ENCODE results near the gene CAMTA1. TPM values are rescaled to one million over a fixed set of nuclear protein-coding genes. Genes with fewer than 3 reads are reported as not detected.

Gene CAMTA1
- total RNA-seq, 2 donors from 2014 or later: 36.7 to 51.9 TPM

DNA sequence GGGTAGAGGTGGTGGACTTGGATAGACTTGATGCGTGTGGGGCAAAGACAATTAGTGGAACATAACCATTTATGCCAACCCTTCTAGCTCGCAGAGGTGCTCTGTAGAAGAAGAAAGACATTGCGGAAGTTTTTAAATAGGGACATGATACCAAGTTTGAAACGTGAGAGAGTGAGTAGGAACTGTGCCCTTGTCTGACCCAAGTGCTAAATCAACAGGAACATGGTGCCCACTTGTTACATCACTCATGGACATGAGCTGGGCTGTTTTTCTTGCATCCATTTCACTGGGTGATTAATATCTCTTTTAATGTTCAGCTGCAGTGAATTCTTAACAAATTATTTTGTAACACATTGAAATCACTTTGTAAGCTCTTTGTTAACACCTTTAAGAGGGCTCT is 577.7 kb downstream of the CAMTA1 start:
- ATAC-seq (replicated peaks): no peak
- Mint-ChIP-seq H3K4me1 (no peaks in the 10 kb centered on the region), H3K27ac (no peak overlapping the region), H3K36me3 (ENCODE audit: low read depth) (no peaks in the 10 kb centered on the region), H3K4me3 (no peak overlapping the region), H3K9me3 (no peaks in the 10 kb centered on the region), H3K27me3 (no peaks in the 10 kb centered on the region)

DNA sequence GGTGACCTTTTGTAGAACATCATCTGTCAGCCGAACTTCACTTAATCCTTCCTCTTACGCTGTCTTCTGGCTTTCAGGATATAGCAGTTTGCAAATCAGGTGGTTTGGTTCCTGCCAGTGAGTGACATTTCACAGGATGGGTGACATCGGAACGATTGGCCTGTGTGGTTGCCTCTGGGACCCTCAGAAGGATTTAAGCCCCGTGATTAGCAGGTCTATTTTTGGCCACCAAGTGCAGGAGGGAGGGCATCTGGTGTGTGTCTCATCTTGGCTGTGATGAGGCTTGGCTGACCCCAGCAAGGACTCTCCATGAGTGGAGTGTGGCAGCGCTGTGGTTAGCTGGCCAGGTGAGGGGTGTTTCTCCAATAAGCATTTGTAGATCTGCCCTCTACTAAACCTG is 578.2 kb downstream of the CAMTA1 start:
- Mint-ChIP-seq H3K27me3 (no peaks in the 10 kb centered on the region), H3K27ac (no peak overlapping the region), H3K4me3 (no peak overlapping the region), H3K4me1 (no peaks in the 10 kb centered on the region), H3K36me3 (ENCODE audit: low read depth) (no peaks in the 10 kb centered on the region), H3K9me3 (no peaks in the 10 kb centered on the region)
- ATAC-seq (replicated peaks): no peak

DNA sequence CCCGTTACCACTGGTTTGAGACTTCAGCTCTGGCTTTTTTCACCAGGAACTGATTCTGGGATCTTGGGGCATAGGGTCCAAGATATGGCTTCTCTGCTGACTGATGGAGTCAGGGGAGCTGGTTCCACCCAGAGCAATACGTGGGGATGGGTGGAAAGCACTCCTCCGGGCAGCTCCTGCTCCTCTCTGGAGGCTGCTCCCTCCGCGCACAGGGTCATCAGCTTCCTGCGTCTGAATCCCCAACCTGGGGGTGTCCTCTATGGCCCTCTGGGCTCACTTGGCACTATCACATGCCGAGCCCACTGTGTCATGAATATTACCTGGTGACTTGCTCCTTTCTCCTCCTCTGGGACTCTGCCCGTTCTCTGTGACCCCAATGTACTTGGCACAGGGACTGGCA is 580.5 kb downstream of the CAMTA1 start:
- Mint-ChIP-seq H3K36me3 (ENCODE audit: low read depth) (no peaks in the 10 kb centered on the region), H3K4me3 (no peak overlapping the region), H3K27me3 (no peaks in the 10 kb centered on the region), H3K4me1 (no peaks in the 10 kb centered on the region), H3K27ac (no peak overlapping the region), H3K9me3 (no peaks in the 10 kb centered on the region)
- no peak for ATAC-seq (replicated peaks)

DNA sequence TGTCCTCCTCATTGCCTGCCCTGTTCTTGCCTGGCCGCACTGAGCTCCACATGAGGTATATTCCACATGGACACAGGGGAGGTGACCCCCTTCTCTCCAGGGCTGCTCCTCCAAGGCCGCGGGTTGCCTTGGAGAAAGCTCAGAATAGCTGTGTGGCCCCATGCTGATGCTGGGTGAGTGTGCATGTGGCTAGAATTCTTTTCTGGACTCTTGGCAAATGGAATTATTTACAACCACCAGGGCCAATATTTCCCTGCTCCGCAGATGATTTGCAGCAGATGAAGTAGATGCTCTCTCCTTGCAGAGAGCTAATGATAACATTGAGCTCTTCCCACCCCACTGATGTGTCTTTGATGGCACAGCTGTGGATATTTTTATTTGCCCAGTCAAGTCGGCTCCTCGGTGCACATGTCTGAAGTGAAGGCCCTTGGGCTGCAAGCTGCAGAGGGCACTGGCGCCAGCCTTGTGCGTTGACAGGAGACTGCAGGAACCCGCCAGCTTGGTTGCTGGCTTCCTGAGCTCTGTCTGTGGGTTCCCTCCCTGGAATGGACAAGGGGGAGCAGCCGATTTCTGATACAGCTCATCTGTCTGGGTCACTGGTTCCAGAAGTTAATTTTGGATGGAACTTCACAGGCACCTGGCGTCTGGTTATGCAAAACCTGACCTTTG is 581.2 kb downstream of the CAMTA1 start:
- H3K4me3 Mint-ChIP-seq: no peak overlapping the region
- H3K9me3 Mint-ChIP-seq: no peaks in the 10 kb centered on the region
- no peak for ATAC-seq (replicated peaks)
- no peaks in the 10 kb centered on the region for H3K4me1 Mint-ChIP-seq
- H3K27me3 Mint-ChIP-seq: no peaks in the 10 kb centered on the region
- H3K27ac Mint-ChIP-seq: no peak overlapping the region
- no peaks in the 10 kb centered on the region for H3K36me3 Mint-ChIP-seq (ENCODE audit: low read depth)

DNA sequence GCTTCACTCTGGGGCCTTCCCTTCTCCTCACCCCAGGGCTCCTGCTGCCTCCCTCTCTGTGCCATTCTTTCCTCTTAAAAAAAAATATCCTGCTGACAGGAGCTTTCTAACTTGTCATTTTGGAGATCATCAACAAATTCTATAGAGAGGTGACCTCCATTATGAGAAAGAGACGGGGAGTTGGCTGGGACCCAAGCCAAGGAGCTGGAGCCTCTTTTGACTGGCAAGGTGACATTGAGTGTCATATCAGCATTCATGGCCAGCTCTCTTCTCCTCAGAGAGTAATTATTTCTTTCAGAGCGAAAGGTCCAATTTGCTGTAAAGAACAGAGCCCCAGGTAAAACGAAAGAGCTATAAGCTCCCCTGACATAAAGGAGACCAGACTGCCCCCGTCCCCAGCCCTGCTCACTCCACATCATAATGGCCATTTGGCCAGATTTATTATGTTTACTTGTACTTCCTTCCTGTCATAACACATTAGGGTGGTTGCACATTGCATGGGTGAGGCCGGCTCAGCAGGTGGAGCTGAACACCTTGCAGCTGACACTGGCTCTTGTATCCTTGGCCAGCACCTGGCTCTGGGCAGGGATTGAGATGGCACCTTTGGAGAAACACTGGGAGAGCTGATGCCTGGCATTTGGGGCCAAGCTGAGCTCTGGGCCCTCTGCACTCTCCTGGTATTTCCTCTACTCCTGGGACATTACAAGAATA is 581.9 kb downstream of the CAMTA1 start:
- Mint-ChIP-seq H3K27me3 (no peaks in the 10 kb centered on the region), H3K4me1 (no peaks in the 10 kb centered on the region), H3K27ac (no peak overlapping the region), H3K4me3 (no peak overlapping the region), H3K9me3 (no peaks in the 10 kb centered on the region), H3K36me3 (ENCODE audit: low read depth) (no peaks in the 10 kb centered on the region)
- ATAC-seq (replicated peaks): no peak

DNA sequence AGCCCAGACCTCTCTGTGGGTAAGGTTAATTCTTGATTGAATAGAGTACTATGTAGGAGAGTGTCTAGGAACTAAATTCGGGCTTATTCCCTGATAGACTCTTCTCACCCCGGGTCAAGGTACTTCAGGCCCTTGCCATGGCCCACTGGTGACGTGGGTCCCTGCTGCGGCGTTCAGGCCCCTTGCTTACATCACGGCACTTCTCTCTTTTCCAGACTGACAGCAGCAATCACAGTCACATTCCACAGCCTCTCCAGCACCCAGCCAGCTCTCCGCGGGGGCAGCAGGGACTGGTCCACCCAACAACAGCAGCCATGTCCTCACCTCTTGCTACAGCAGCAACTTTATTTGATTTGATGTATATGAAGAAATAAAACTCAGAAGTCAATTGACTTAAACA is 584.6 kb downstream of the CAMTA1 start:
- Mint-ChIP-seq H3K36me3 (ENCODE audit: low read depth) (no peaks in the 10 kb centered on the region), H3K9me3 (no peaks in the 10 kb centered on the region), H3K4me1 (no peaks in the 10 kb centered on the region), H3K4me3 (no peak overlapping the region), H3K27ac (no peak overlapping the region), H3K27me3 (peaks cover 5% of the 10 kb centered on the region)
- ATAC-seq (replicated peaks): no peak

DNA sequence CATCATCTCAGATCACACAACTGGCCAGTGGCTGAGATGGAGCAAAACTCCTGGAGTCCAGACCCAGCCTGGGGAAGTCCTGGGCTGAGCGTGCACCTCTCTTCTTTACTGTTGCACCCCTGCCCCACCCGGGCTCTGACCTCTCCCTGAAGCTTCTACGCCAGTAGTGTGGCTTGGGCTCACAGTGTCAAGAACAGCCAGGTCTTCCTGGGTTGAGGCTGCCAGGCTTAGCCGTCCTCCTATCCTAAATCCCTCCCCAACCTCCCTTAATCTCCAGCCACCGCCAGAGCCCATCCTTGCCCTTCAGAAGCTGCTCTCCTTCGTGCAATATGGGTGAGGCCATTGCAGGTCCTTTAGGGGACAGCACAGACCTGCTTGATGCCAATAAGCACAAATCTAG is 586.7 kb downstream of the CAMTA1 start:
- H3K27ac Mint-ChIP-seq: no peak overlapping the region
- no peaks in the 10 kb centered on the region for H3K36me3 Mint-ChIP-seq (ENCODE audit: low read depth)
- H3K4me3 Mint-ChIP-seq: no peak overlapping the region
- ATAC-seq (replicated peaks): no peak
- no peaks in the 10 kb centered on the region for H3K9me3 Mint-ChIP-seq
- peaks cover 9% of the 10 kb centered on the region for H3K27me3 Mint-ChIP-seq
- H3K4me1 Mint-ChIP-seq: no peaks in the 10 kb centered on the region

DNA sequence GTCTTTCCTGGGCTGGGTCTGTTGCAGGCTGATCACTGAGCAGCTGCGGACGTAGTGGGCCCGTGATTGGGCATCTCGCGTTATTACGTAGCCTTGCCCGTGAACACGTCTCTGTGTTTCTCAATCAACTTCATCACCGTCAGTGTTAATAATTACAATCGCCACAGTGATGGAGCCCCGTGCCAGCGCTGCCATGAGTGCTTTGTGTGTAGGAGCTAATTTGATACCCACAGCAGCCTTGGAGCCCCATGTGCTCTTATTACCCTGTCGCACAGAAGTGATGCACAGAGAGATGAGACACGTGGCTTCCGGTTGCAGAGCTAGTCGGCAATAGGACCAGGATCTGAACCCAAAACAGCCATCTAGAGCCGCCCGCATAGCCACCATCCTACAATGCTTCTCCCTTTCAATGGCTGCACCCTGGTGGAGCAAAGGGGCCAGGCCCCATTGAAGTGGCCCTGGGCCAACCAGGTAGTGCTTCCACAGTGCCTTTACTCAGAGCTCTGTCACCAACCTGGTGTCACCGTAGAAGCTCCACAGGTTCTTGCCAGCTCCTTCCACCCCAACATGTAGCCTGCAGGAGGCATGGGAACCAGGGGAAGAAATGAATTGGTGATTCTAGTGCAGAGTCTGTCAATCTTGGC is 587.3 kb downstream of the CAMTA1 start:
- Mint-ChIP-seq H3K4me3 (no peak overlapping the region), H3K4me1 (no peaks in the 10 kb centered on the region), H3K27ac (no peak overlapping the region), H3K27me3 (peaks cover 9% of the 10 kb centered on the region), H3K36me3 (ENCODE audit: low read depth) (no peaks in the 10 kb centered on the region), H3K9me3 (no peaks in the 10 kb centered on the region)
- ATAC-seq (replicated peaks): no peak

DNA sequence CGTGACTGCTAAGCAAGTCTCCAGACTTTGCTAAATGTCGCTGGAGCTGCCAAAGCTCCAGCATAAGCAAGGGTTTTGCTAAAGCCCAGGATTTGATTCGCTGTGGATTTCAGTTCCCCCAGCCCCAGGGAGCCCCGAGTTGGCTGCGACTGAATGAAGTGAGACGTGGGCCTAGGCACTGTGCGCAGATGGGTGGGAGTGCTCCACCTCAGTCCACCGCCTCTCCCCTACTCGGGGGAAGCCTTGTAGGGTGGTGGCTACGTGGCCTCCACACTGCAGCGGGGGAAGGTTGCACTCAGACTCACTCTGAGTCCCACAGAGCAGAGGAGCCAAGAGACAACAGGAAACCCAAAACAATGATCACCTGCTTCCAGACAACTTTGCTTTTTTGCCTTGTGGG is 588.0 kb downstream of the CAMTA1 start:
- H3K9me3 Mint-ChIP-seq: no peaks in the 10 kb centered on the region
- H3K4me3 Mint-ChIP-seq: no peak overlapping the region
- no peaks in the 10 kb centered on the region for H3K4me1 Mint-ChIP-seq
- no peak overlapping the region for H3K27ac Mint-ChIP-seq
- no peaks in the 10 kb centered on the region for H3K36me3 Mint-ChIP-seq (ENCODE audit: low read depth)
- ATAC-seq (replicated peaks): no peak
- H3K27me3 Mint-ChIP-seq: peaks cover 12% of the 10 kb centered on the region

DNA sequence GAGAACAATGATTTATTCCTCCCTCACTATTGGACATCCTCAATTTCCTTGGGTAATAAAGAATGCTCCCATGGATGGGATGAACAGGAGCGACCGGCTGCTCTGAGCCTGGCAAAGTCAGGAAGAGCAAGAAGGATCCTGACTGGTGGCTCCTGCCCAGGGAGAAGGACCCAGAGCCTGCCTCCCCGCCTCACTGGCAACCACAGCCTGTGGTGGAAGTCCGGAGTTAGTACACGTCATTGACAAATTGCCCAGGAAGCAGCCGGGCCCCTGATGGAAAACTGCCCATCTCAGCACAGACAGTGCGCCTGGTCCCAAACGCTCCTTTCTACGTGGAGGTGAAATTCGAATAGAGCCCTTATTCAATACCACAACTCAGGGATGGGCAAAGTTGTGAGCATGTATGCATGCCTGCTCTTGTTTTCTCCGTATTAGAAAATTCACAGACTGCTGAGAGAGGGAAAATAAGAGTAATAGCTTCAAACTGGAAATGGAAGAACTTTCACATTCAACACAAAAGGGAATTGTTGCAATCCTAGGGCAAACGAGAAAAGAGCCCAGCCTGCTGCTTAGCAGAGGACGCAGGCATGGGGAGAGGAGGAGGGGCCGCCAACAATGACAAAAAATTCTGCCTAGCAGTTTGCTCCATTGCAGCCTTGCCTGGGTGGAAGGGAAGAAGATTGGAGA is 588.8 kb downstream of the CAMTA1 start:
- no peaks in the 10 kb centered on the region for H3K9me3 Mint-ChIP-seq
- H3K4me3 Mint-ChIP-seq: no peak overlapping the region
- no peaks in the 10 kb centered on the region for H3K4me1 Mint-ChIP-seq
- no peaks in the 10 kb centered on the region for H3K36me3 Mint-ChIP-seq (ENCODE audit: low read depth)
- H3K27ac Mint-ChIP-seq: no peak overlapping the region
- H3K27me3 Mint-ChIP-seq: peaks cover 14% of the 10 kb centered on the region
- ATAC-seq (replicated peaks): no peak

DNA sequence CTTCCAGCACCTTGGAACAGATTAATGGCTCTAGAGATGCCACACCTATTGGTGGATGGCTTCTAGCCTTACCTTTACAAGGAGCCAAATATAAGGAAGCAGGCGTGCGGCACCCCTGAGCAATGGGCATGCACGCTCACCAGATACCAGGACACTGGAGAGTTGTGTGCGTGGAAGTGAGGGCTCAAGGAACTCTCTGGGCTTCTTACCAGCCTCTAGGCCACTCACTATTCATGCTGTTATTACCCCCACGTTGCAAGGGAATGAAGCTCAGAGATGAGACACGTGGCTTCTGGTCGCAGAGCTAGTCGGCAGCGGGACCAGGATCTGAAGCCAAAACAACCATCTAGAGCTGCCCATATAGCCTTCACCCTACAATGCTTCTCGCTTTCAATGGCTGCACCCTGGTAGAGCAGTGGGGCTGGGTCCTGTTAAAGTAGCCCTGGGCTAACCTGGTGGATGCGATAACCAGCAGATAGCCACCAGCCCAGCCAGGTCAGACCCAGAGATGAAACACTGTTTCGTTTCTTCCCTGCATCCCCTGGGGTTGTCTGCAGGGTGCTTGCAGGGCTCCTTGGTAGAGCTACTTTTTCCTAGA is 589.4 kb downstream of the CAMTA1 start:
- Mint-ChIP-seq H3K27ac (no peak overlapping the region), H3K4me3 (no peak overlapping the region), H3K27me3 (peaks cover 18% of the 10 kb centered on the region), H3K9me3 (no peaks in the 10 kb centered on the region), H3K36me3 (ENCODE audit: low read depth) (no peaks in the 10 kb centered on the region), H3K4me1 (no peaks in the 10 kb centered on the region)
- ATAC-seq (replicated peaks): no peak

DNA sequence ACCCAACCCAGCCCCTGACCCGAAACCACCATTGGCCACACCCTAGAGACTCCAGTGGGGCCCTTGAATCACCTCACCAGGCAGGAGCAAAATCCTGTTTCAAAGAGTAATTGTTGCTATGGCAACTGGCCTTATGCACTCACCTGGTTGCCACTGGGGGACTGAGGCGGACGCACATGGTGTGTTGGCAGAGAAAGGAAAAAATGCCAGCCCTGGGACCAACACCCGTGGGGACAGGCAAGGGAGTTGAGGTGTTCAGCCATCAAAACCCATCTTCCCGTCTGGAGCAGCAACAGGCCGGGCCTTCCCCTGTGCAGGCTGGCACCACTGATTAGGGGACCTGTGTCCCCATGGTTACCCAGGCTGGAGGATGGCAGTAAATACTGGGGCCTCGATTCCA is 590.1 kb downstream of the CAMTA1 start:
- Mint-ChIP-seq H3K27ac (no peak overlapping the region), H3K4me1 (no peaks in the 10 kb centered on the region), H3K4me3 (no peak overlapping the region), H3K9me3 (no peaks in the 10 kb centered on the region), H3K27me3 (peaks cover 19% of the 10 kb centered on the region), H3K36me3 (ENCODE audit: low read depth) (no peaks in the 10 kb centered on the region)
- no peak for ATAC-seq (replicated peaks)

DNA sequence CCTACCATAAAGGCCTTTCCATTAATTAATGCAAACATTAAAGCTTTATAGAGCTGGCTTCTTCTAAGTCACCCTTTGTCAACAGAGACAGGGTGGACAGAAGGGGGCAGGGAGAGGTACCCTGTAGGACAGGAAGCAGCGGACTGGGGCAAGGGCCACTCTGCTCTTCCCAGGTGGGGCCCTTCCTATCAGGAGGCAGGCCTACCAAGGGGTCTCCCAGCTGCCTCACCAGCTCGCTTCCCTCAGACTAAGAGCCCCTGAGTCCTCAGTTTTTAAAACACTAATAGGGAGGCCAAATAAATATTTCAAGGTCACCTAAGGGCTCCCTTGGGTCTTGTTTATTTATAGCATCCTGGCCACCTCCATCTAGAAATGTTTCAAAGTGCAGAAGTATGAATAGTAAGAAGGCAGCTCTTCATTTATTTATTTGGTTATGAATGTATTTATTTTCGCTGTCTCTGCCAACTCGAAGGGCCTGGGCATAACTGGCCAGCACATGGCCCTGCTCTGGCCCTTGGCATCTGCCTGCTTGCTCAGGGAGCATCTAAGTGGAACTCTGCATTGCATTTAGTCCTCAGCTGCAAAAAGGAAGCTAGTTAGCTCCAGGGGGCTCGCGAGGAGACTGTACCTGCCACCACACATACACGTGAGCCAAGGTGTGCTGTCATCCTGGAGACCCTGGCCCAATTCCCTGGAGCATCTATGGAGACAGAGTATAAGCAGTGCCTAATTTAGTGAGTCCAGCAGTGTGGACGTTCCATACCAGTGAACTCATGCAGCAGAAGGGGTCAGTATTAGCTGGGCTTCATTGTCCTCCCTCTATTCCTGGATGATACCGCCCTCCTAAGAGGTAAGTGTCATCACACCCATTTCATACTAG is 590.8 kb downstream of the CAMTA1 start:
- Mint-ChIP-seq H3K9me3 (no peaks in the 10 kb centered on the region), H3K4me1 (no peaks in the 10 kb centered on the region), H3K27me3 (peaks cover 19% of the 10 kb centered on the region), H3K27ac (no peak overlapping the region), H3K36me3 (ENCODE audit: low read depth) (no peaks in the 10 kb centered on the region), H3K4me3 (no peak overlapping the region)
- no peak for ATAC-seq (replicated peaks)

DNA sequence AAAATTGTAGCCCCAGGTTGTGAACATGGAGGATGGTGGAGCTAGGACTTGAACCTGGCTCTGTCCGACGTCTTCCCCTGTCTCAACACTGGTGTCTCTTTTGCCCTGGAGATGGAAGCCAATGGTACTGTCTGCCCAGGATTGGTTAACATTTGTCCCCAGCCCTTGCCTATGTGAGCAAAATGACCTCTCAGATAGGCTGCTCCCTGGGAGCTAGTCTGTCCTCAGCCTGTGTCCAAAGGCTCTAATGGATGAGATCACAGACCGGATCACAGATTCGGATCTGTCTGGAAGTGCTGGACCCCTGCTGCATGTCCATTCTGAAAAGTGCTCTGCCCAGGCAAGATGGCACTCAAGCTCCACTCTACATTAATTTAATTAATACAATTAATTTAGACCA is 591.4 kb downstream of the CAMTA1 start:
- Mint-ChIP-seq H3K4me1 (no peaks in the 10 kb centered on the region), H3K36me3 (ENCODE audit: low read depth) (no peaks in the 10 kb centered on the region), H3K27ac (no peak overlapping the region), H3K4me3 (no peak overlapping the region), H3K9me3 (no peaks in the 10 kb centered on the region), H3K27me3 (peaks cover 19% of the 10 kb centered on the region)
- no peak for ATAC-seq (replicated peaks)

All from activated T-helper 17 cell treated with anti-CD3 and anti-CD28 coated beads, Interleukin-2, amount 50 U/mL, for 72 hours (primary cell).